NCI-H526 (cell line): Measurements from ENCODE around the gene CDCP1.
"Not testable (repeated sequence)": the region's sequence is repeated elsewhere in the genome, so short reads cannot be mapped to it uniquely, and the experiment has no call there.

Experiments
- DNase-seq, 2 experiments: peaks; one replicate each; lab custom pipeline; 2025; lab: John Stamatoyannopoulos, UW

Gene CDCP1

DNA sequence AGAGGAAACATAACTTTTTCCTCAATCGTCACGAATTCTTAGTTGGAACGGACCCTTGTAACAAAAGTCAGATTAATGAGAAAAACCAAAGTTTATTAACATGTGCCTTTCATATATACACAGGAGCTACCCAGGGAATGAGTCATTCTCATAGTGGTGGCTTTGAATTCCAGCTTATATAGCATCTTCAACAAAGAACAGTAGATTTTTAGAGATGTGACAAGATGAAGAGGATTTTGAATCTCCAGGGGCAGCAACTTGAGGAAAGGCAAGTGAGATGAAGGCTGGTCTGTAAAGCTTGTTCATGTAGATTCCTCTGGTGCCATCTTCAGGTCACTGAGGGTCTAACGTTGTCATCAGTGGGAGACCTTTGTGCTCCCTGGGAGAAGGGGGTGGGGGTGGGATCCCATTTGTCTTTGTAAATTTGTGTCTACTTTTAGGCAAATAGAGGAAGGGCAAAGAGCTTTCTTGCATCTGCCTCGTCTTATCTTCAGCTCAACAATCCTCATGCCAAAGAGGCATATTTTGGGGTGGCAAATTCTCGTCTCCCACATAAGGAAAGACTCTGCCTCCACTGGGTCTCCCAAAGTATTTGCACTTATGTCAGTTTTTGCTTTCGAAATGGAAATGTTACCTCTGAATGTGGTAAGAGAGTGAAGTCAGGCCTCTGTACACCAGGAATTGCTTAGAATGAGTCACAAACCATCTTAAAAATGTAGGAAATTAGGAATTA, 90.6 kb downstream of the CDCP1 start:
- peak in 1 of 2 experiments; percentile 18 for DNase-seq

DNA sequence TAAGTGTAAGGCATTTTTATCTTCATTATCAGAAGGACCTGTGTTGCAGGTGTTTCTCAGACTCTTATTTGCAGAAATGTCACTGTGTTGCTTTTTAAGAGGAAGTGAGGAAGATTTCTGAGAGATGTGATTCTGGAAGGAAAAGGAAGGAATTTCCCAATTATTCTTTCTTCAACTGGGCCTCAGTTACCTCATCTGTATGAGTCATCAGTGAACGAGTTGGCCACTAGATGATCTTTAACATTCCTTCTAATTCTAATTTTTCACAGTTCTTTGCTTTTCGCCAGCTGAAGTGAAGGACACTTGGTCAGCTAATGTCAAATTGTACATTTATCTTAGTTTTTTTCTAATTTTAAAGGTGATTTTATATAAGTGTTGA, 91.2 kb downstream of the CDCP1 start:
- no peak for DNase-seq

- DNase-seq: no peak
Measured at GRCh38 chr3:45054196-45054857, 91.9 kb downstream of the CDCP1 start.

GRCh38 chr3:45053805-45054195, 92.4 kb downstream of the CDCP1 start:
- not testable (repeated sequence) for DNase-seq

DNA sequence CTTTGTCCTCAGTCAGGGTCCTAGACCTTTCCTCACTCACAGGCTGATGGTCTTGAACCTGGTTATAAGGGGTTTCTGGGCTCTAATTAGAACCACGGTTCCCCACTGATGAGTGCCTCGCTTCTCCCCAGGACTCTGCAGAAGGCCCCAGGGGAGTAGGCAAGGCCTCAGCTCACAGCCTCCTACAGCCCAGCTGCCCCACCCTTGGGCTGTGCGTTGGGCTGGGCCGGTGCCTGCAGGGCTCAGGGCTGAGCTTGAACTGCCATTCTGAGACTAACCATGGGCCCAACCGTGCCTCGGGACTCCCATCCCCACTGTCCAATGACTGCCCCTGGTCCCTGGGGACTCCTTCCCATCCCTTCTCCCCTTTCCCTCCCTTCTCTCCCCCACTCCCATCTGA, 94.5 kb downstream of the CDCP1 start:
- DNase-seq: no peak

- no peak for DNase-seq
Measured at GRCh38 chr3:45049807-45050206, 96.4 kb downstream of the CDCP1 start.

DNA sequence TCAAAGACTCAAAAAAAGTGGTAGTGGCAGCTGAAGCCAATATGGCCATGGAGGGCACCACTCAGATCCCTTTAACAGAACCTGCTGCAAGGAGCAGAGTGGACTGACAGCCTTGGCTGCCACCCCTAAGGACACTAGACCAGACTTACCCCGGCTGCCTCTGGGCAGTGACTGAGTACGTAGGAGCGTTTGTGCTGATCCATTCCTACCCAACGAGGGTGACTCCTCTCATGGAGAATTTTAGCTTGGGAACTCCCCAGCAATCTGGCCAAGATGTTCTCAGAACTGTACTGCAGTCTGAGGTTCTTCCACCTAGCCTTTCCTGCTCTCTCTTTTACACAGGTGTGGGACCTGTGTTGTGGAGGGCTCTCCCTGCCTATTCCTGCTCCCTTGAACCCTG, 97.9 kb downstream of the CDCP1 start:
- DNase-seq: no peak

DNA sequence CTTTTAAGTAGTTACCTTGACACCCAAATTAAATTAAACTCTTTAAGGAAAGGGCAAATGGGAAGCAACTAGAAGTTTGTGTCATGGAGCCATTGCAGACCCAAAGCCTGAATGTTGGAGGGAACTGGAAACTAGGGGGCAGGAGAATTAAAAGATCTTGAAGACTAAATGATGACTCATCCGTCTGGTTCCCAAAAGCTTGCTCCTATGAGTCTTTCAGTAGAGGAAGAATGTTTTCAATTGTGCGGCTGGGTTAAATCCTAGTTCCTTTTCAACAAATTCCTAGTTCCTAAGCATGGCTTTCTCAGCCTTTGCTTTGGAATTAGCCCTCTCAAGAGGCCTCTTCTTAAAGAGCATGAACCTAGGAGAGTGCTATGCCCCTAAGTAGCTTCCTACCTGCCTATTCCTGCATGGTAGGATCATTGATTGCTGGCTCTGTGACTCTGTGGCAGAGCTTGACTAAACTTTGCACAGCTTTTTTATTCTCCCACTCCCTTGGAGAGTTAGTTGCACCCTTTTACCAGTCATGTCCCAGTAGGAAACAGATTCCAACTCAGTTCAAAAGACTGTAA, 102.4 kb downstream of the CDCP1 start:
- DNase-seq: no peak

- DNase-seq: no peak
Measured at GRCh38 chr3:45042162-45042561, 104.0 kb downstream of the CDCP1 start.

DNA sequence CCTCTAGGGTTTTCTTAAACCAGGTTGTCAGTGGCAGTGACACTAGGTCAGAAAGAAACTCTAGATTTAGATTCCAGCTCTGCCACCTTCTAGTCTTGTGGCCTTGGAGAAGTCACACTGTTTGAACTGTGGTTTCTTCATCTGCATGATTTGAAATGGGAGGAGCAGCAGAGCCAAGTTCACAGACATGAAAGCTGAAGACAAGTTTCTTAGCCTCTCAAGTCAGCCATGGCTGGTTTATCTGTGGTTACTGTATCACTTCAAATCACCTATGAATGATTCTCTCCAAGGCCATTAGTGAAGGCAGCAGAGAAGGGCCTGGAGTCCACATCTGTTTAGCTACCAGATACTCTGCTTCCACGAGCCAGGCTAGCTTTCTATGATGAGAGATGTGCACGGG, 104.5 kb downstream of the CDCP1 start:
- DNase-seq: no peak

GRCh38 chr3:45037720-45038455, 108.3 kb downstream of the CDCP1 start:
- peak; percentile 85 to 97 for DNase-seq

- peak in 1 of 2 experiments; percentile 74 for DNase-seq
Measured at GRCh38 chr3:45035441-45036301, 110.5 kb downstream of the CDCP1 start.

DNA sequence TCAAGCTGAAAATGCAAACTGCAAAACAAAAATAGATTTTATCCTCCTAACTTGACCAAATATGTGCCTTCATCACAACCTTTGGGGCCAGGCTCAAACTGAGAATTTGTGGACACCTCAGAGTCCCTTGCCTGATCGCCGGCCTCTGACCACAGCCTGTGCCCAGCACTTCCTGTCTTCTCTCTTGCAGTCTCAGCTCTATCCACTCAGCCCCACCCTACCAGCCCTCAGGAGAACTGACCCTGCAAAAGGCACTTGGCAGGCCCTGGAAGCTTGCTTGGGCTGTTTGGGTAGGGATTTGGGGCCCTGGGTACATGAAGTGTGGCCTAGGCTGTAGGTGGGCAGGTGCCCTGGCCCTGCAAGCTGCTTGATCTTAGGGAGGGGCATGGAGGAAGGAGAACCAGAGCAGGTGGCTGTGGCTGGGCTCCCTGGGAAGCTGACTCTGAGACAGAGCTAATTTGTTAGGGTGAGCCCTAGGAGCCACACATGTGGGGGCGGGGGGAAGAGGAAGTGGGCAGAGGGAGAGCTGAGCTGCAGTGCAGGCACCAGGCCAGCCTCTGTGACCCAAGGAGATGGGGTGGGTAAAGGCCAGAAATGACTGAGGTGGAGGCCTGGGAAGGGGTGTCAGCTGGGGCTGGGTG, 111.4 kb downstream of the CDCP1 start:
- peak in 1 of 2 experiments; percentile 11 for DNase-seq

- no peak for DNase-seq
Measured at GRCh38 chr3:45033791-45034190, 112.4 kb downstream of the CDCP1 start.
